ENCODE results near the gene STAU1.
"Not testable (repeated sequence)": the region's sequence is repeated elsewhere in the genome, so short reads cannot be mapped to it uniquely, and the experiment has no call there.

Gene STAU1, protein sequence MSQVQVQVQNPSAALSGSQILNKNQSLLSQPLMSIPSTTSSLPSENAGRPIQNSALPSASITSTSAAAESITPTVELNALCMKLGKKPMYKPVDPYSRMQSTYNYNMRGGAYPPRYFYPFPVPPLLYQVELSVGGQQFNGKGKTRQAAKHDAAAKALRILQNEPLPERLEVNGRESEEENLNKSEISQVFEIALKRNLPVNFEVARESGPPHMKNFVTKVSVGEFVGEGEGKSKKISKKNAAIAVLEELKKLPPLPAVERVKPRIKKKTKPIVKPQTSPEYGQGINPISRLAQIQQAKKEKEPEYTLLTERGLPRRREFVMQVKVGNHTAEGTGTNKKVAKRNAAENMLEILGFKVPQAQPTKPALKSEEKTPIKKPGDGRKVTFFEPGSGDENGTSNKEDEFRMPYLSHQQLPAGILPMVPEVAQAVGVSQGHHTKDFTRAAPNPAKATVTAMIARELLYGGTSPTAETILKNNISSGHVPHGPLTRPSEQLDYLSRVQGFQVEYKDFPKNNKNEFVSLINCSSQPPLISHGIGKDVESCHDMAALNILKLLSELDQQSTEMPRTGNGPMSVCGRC

DNA sequence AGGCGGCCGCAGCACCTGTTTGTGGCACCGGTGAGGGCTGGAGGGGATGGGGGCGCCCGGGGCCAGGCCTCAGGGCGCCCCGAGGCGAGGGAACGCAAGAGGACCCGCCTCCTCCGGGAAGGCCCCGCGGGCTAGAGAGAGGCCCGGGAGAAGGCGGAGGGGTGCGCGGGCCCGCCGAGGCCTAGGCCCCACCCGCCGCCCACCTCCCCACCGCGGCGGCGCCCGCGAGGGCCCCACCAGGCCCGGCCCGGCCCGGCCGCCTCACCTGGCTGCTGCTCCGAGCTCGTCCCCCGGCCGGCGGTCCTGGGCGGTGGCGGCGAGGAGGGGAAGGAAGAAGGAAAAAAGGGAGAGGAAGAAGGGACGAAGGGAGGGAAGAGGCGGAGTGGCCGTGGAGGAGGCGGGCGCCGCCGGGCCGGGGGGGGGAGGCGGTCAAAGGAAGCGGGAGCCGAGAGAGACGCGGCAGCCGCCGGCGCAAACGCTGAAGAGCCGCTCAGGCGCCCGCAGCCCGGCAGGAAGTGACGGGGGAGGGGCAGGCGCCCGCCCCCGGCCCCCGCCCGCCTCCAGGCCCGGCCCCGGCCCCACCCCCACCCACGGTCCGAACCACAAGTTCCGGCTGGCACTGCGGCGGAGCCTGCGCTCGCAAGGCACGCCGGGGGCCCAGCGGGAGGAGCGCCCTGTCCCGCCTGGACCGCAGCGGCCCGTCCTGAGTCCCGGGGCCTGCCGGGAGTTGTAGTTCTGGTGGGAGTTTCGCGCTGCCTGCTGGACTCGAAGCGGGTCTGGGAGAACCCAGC is at the start of gene STAU1:
Gene STAU1, minus strand, starts transcription at position 484 of the 791 bp plus-strand sequence. CDS start 22,133 bp downstream, outside the sequence.
- peak; percentile 86 to 89 (median 87) for DNase-seq (ENCODE audit: low read depth in 3 of 3)

DNA sequence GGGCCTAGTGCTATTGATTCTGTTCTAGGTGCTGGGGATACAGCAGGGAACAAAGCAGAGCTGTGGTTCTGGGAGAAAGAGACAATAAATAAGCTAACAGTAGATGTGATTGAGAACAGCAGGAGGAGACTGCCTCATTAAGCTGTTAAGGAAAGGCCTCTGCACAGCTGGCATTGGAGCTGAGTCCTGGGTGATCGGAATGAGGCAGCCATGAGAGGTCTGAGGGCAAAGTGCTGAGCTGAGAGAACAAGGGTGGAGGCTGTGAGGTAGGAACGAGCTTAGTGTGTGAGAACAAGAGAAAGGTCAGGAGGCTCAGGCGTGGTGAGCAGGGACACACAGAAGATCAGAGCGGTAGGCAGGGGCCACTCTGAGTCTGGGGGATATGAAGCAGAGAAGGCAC is 49.4 kb upstream of the STAU1 start:
- DNase-seq (ENCODE audit: low read depth in 3 of 3) = no peak

DNA sequence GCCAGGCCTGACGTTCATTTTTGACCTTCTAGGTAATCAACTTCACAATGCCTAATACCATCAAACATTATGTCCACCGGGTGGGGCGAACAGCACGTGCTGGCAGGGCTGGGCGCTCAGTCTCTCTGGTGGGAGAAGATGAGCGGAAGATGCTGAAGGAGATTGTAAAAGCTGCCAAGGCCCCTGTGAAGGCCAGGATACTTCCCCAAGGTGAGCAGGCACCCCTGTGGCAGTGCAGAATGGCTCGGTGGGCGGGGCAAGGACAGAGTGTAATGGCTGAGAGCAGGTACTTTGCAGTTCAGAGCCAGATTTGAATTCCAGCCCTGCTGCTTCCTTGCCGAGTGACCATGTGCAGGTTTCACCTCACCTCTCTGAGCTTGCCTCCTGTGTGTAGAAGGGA is 48.2 kb upstream of the STAU1 start:
- DNase-seq (ENCODE audit: low read depth in 3 of 3) = no peak

DNA sequence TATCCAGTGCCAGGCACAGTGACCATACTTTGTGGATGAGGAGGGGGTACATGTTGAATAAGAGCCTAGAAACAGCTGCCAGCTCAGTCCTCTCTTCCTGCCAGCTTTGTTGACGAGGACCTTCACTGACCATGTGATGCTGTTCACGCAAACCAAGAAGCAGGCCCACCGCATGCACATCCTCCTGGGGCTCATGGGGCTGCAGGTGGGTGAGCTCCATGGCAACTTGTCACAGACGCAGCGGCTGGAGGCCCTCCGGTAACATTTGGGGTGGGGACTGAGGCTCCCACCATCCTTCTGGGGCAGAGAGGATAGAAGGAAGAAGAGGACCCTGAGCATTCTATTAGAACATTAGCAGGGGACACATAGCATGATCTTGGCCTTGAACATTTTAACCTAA is 46.7 kb upstream of the STAU1 start:
- no peak for DNase-seq (ENCODE audit: low read depth in 3 of 3)

DNA sequence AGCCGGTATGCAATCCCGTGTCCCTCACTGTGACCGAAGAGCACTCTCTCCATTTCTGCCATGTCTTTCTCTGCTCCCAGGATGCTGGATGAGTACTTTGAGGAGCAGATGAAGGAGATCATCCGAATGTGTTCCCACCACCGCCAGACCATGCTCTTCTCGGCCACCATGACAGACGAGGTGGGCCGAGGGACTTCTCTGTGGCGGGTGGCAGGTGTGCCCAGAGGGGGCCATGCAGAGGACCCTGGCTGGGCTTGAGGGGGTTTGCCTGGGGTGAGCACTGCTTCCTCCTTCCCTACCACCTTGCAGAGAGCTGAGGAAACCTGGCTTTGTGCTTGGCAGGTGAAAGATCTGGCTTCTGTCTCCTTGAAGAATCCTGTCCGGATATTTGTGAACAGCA is 45.1 kb upstream of the STAU1 start:
- DNase-seq (ENCODE audit: low read depth in 3 of 3) = no peak

DNA sequence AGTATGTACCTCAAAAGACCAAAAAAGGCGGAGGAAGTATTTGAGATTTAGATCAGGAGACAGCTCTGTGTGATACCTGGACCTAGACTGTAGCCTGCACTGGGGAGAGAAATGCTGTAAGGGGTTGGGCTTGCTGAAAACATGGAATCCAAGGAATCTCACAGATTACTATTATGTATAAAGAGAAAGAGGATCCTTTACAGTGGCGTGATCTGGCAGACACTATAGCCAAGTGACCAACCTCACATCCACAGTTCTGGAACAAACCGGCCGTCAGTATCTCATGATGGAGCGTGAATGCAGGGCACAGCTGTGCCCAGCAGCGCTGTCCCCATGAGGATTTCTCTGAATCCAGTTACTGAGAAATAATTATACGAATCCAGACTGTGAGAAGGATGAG is 43.3 kb upstream of the STAU1 start:
- no peak for DNase-seq (ENCODE audit: low read depth in 3 of 3)

DNA sequence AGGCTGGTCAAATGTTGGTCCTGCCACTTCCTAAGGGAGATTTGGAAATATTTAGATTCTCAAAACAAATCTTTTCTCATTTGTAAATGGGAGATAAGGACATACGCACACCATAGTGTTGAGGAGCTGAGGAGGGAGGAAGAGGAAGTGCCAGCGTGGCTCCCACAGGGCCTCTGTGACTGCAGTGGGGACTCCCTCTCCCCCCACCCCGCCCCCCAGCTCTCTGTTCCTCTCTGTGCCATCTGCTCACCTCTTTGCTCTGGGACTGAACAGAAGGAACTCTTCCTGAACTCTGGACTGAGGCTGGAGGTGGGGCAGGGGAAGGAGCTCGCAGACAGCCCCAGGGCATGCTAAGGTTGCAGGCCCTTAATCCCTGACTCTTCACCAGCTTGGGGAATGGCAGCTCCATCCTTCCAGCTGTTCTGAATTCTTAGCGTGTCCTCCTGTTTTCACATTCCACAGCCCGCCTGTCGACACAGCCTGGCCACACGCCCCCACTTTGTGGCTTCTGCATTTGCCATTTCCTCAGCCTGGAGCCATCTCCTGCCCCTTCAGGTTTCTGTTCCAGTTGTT is 42.5 kb upstream of the STAU1 start:
- no peak for DNase-seq (ENCODE audit: low read depth in 3 of 3)

DNA sequence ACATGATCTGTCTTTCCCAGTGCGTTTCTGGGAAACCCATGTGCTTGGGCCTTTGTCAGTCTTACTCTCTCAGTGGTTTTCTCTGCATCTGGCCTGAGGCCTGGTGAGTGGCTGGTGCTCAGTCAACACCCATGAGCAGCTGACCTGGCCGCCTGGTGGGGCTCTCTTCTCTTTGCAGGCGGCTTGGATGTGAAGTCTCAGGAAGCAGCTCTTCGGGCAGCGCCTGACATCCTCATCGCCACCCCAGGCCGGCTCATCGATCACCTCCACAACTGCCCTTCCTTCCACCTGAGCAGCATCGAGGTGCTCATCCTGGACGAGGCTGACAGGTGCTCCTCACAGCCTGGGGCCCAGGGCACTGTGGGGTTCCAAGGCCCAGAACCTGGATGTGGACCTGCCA is 41.9 kb upstream of the STAU1 start:
- DNase-seq (ENCODE audit: low read depth in 3 of 3) = no peak

DNA sequence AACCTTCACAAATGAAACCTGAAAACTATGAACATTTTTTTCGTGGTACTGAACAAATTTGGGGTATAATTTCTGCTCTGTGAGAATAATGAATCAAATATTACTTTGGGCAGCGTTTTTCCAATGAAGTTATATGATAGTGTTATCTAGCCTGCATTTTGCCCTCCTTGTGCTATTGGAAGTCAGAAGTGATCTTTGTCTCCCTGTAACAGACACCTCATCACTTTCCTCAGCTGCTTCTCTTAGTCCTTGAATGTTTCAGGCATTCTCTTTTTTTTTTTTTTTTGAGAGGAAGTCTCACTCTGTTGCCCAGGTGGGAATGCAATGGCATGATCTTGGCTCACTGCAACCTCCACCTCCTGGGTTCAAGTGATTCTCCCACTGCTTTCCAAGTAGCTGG is 41.2 kb upstream of the STAU1 start:
- no peak for DNase-seq (ENCODE audit: low read depth in 3 of 3)

DNA sequence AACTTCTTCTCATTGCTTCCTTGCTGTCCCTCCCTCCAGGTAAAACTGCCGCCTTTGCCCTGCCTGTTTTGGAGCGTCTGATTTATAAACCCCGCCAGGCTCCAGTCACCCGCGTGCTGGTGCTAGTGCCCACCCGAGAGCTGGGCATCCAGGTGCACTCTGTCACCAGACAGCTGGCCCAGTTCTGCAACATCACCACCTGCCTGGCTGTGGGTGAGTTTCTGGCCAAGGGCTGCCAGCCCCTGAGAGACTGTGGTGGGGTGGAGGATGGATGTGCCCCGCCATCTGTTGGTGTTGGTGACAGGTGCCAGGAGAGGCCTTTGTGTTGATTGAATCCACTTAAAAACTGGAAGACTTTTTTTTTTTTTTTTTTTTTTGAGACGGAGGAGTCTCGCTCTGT is 40.5 kb upstream of the STAU1 start:
- DNase-seq (ENCODE audit: low read depth in 3 of 3) = no peak

DNA sequence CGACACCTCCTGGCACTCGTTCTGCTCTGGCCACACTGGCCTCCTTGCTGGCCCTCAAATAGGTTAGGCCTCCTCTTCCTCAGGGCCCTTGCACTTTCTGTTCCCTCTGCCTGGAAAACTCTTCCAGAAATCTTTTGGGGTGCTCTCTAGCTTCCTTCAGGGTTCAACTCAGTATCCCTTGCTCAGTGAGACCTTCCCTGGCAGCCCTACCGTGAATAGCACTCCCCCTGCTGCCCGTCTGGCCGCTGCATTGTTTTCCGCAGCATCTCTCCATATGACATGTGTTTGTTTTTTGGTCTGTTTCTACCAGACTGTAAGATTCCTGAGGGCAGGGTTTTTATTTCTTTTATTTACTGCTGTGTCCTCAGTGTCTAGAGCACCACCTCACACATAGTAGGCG is 37.8 kb upstream of the STAU1 start:
- no peak for DNase-seq (ENCODE audit: low read depth in 3 of 3)

DNA sequence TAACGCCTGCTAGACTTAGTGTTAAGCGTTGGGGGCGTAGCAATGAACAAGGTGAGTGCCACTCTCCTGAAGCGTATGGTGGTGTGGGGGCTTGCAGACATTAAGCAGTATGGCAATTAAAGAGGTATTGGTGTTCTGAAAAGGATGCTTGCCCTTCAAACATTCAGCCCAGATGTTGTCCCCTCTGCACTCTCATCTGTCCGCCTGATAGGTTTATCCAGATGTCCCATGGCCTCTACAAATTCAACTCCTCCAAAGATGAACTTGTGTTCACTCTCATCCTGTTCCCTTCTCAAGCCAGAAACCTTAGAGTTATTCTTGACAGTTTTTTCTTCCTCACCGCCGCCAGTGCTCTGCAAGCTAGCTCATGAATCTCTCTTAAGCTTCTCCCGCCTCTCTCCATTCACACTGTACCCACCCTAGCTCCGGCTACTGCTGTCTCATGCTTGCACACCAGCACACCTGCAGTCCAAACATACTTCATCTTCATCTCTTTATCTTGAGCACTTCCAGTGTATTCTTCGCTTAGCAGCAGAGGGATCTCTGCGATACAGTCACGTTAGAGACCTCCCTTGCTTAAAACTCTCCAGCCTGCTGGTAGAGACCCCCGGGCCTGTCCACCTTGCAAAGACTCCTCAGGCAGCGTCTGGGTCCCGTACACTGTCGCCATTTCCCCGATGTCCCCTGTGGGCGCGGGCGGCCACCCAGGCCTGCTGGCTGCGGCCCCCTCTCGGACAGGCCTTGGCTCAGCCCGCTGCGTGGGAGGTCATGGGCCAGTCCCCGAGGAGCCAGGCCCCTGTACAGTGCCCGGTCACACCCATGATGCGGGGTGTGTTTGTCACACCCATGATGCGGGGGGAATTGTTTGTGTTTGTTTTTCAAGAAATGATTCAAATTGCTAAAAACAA is 32.0 kb upstream of the STAU1 start:
- no peak for DNase-seq (ENCODE audit: low read depth in 3 of 3)

DNA sequence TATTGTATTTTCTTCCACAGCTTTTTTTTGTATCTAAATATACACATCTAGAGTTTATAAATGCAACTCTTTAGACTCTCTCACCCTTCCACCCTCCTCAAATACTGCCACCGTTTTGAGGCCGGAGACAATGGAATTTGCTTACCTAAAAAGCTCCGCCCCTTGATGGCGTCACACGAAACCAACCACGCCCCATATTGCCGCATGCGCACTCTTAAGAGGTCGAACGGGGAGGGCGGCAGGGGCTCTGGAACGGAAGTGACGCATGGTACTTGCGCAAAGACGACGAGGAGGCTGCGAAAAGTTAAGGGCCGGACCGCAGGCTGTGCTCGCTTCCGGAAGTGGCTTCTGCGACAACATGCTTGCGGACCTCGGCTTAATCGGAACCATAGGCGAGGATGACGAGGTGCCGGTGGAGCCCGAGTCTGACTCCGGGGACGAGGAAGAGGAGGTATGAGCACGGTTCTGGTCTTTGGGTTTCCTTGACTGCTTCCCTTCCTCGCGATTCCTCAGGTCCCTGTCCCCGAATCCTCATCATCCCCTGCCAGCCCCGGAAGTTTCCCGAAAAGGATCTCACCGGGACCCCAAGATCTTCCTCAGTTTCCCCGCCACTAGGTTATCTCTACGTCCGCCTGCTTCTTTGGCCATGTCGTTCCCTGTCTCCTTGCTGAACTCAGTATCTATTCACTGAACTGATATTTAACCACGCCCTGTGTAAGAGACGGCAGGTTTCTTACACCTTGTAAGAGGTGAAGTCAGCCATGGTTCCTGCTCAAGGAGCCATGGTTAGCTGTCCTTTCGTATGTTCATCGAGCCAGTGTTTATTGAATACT is 31.2 kb upstream of the STAU1 start, which contains the start of gene DDX27:
Gene DDX27, plus strand, starts transcription at position 326 of the 833 bp plus-strand sequence. Its CDS starts 33 bp downstream, at position 359.
- DNase-seq (ENCODE audit: low read depth in 3 of 3) = peak; percentile 82 to 96 (median 94)

DNA sequence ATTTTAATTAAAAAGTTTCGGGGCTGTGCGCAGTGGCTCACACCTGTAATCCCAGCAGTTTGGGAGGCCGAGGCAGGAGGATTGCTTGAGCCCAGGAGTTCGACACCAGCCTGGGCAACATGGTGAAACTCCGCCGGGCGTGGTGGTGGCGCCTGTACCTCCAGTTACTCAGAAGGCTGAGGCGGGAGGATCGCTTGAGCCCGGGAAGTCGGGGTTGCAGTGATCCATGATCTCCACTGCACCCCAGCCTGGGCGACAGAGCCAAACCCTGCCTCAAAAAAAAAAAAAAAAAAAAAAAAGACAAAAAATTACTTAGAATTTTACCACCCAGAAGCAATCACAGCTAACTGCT is 30.6 kb upstream of the STAU1 start:
- not testable (repeated sequence) for DNase-seq (ENCODE audit: low read depth in 3 of 3)

DNA sequence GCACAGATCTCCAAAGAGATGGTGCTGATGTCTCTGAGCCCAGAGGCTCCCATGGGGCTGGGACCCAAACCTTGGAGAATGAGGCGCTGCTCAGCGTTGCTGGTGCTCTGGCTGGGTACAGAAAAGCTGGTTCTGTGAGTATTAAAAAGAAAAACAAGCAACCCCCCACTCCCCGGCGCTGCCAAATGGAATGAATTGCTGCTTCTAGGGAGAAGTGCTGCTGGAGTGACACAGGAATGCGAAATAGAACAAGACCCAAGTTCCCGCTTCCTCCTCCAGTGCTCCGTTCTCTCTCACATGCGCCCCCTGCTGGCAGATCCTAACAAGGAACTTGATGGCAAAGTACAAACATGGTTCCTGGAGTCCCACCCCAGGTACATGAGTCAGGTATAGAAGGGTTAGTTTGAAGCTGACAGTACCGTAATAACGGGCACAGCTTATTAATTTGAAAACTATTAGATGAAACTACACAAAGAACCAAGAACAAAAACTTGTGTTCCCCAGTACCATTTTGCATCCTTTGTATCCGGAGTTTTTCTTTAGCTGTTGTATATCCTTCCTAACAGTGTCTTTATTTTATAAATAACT is 29.0 kb upstream of the STAU1 start:
- peak; percentile 86 to 98 (median 95) for DNase-seq (ENCODE audit: low read depth in 3 of 3)

DNA sequence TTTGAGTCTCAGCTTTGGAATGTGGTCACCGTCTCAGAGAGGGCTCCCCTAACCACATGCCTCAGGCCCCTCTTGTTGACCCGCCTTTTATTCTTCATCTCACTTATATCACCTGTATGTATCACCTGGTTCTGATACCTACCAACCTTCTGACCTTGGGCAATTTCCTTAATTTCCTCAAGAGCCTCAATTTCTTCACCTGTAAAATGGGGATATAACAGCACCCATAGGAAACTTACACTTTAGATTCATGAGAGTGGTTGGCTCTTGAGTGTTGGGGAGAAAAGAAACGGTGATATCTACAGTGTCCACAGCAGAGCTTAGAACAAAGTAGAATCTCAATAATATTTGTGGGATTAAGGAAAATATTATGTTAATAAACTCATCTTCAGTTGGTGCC is 27.1 kb upstream of the STAU1 start:
- DNase-seq (ENCODE audit: low read depth in 3 of 3) = no peak

DNA sequence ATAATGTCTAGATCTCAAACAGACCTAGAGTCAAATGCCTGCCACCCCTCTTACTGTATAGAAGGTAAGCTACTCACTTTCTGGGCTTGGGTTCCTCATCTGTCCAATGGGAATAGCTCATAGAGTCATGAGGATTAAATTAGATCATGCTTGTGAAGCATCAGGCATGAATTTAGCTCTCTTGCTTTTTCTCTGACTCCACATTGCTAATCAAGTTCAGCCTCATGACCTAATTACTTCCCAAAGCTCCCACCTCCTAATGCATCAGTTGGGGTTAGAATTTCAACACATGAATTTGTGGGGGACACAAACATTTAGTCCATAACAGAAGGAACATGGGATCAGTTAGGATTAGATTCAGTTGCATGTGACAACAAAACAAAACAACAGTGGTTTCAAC is 26.4 kb upstream of the STAU1 start:
- DNase-seq (ENCODE audit: low read depth in 3 of 3) = no peak

DNA sequence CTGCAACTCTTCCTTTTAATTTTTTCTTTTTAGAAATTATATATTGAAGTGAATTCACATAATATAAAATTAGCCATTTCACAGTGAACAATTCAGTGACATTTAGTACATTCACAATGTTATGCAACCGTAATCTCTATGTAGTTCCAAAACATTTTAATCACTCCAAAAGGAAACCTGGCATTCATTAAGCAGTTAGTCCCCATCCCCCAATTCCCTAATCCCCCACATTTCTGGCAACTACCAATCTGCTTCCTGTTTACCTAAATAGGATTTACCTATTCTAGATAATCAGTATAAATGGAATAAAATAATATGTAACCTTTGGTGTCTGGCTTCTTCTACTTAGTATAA is 22.6 kb upstream of the STAU1 start:
- DNase-seq (ENCODE audit: low read depth in 3 of 3) = no peak

DNA sequence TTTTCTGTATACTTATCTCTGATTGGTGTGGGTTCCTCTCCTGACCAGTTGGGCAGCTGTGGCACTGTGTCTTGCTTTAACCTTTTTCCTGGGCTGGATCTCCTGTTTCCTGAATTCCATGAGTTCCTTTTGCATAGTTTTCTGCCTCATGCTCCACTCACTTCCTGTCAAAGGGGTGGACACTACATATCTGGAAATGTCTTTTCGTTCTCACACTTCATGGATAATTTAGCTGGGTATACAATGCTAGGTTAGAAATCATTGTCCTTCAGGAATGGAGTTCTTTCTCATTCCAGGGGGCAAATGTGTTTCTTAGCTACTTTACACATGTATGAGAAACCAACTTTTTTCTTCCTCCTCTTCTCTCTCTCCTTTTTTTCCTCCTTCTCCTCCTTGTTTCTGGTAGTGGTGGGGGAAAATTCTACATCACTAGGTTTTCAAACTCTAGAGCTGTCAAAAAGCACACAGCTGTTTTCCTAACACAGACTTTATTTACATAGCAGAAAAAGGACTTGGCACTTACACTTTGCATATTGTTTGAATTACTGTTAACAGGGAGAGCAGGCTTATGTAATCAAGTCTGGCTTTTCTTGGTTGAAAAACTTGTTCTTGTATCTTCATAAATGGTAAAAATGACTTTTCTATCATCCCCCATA is 22.1 kb upstream of the STAU1 start:
- no peak for DNase-seq (ENCODE audit: low read depth in 3 of 3)

DNA sequence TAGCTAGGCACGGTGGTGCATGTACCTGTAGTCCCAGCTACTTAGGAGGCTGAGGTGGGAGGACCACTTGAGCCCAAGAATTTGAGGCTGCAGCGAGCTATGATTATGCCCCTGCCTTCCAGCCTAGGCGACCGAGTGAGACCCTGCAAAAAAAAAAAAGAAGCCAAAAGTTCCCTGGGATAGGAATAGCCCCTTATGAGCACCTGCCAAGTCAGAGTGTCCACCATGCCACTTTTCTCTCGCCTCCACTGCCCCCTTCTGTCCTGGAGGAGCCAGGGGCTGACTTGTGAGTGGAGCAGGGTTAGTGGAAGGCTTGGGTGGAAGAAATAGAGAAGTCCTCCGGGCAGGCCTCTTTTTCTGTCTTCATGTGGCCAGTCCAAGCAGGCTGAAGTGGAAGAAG is 18.9 kb upstream of the STAU1 start:
- DNase-seq (ENCODE audit: low read depth in 3 of 3) = no peak

Data from stimulated activated CD4-positive, alpha-beta T cell treated with anti-CD3 and anti-CD28 coated beads, TNF-alpha, amount 100 ng/mL, for 4 hours (primary cell).